A549 (cell line): ENCODE measurements around the gene E2F1. TPM values are rescaled to one million over a fixed set of nuclear protein-coding genes. Genes with fewer than 3 reads are reported as not detected.

ENCODE experiments used
- ATAC-seq, 2 experiments: fragments of 200-7000 bp in 1 of 2; fragments of >200 bp in 1 of 2; cut with Nextera tagmentation in 1 of 2; cut with Tn5 transposase in 1 of 2; 3 replicates each; pipeline versions ENCODE4 v1.8.0 to v1.9.1; 2018 to 2020; ENCODE audit warnings: mild to moderate bottlenecking in 1 of 2, moderate library complexity in 1 of 2
- CTCF ChIA-PET: fragments of 300-600 bp; sonication (Branson Sonifier 250); formaldehyde crosslinking; extraction: SDS; loops from one replicate; lab custom pipeline; 2021; ENCODE audit warnings: antibody characterized with exemption, inconsistent platforms; lab: Yijun Ruan, JAX
- POLR2A ChIA-PET: fragments of 350-600 bp; formaldehyde crosslinking; extraction: SDS; loops from one replicate; lab custom pipeline; 2021; ENCODE audit warnings: antibody characterized with exemption, inconsistent platforms; lab: Yijun Ruan, JAX
- DNase-seq, 2 experiments: peaks; one replicate each; pipeline versions ENCODE4 v3.0.0 to v3.0.0-alpha.2; 2011 to 2016; ENCODE audit warnings: low read depth in 1 of 2, low spot score in 1 of 2
- FAIRE-seq: peaks from 2 replicates; lab custom pipeline; 2011; peaks lifted over from hg19 to GRCh38; lab: Jason Lieb, UNC
- H3K27ac ChIP-seq, 2 experiments: fragments of >200 bp; sonication (Bioruptor Twin); formaldehyde crosslinking; 3 replicates each; pipeline ENCODE4 v1.5.1; 2016 to 2017
- H3K4me1 ChIP-seq: fragments of >200 bp; sonication (Bioruptor Twin); formaldehyde crosslinking; 3 replicates; pipeline ENCODE4 v1.6.1; 2016
- H3K4me2 ChIP-seq: fragments of >200 bp; sonication (Bioruptor Twin); formaldehyde crosslinking; 3 replicates; pipeline ENCODE4 v1.6.1; 2016
- H3K4me3 ChIP-seq: fragments of >200 bp; sonication (Bioruptor Twin); formaldehyde crosslinking; 3 replicates; pipeline ENCODE4 v1.5.1; 2016
- H3K9me3 ChIP-seq: fragments of >200 bp; sonication (Bioruptor Twin); formaldehyde crosslinking; 3 replicates; pipeline ENCODE4 v1.6.1; 2016
- BCL3 ChIP-seq: fragments of >200 bp; sonication (Bioruptor Twin); formaldehyde crosslinking; IDR thresholded peaks from 3 replicates; pipeline ENCODE4 v1.6.1; 2016
- CBX2 ChIP-seq: fragments of 200-600 bp; sonication (generic); IDR thresholded peaks from 2 replicates; pipeline ENCODE4 v1.6.1; 2016; ENCODE audit warnings: low read depth, mild to moderate bottlenecking, borderline replicate concordance
- CBX8 ChIP-seq: fragments of 200-600 bp; sonication (generic); IDR thresholded peaks from 2 replicates; pipeline ENCODE4 v1.6.1; 2016
- CEBPB ChIP-seq, 2 experiments: fragments of >200 bp in 1 of 2; sonication (Bioruptor Twin) in 1 of 2; formaldehyde crosslinking in 1 of 2; IDR thresholded peaks; 2 replicates each; pipeline ENCODE4 v1.6.1; 2012 to 2016
- CHD2 ChIP-seq: fragments of 150-350 bp; IDR thresholded peaks from 2 replicates; pipeline ENCODE4 v1.6.1; 2014; ENCODE audit warnings: low read length; ENCODE audit not compliant: partially characterized antibody
- CTCF ChIP-seq: fragments of >200 bp; sonication (Bioruptor Twin); formaldehyde crosslinking; IDR thresholded peaks from 3 replicates; pipeline ENCODE4 v1.5.1; 2016
- E2F6 ChIP-seq: IDR thresholded peaks from 2 replicates; pipeline ENCODE4 v1.6.1; 2012; ENCODE audit warnings: low read depth, borderline replicate concordance
- EHF ChIP-seq: fragments of 250-450 bp; sonication (Bioruptor Pico); IDR thresholded peaks from 2 replicates; pipeline ENCODE4 v1.5.0; 2020; ENCODE audit warnings: mild to moderate bottlenecking
- ESRRA ChIP-seq: fragments of 150-350 bp; IDR thresholded peaks from 2 replicates; pipeline ENCODE4 v1.6.1; 2014; ENCODE audit warnings: mild to moderate bottlenecking, low read length, borderline replicate concordance
- FOSL2 ChIP-seq, 2 experiments: fragments of 450-650 bp in 1 of 2; fragments of >200 bp in 1 of 2; sonication (Bioruptor Twin) in 1 of 2; formaldehyde crosslinking; IDR thresholded peaks; 2 replicates each; pipeline versions ENCODE4 v1.5.0 to v1.6.1; 2016 to 2020; ENCODE audit warnings: mild to moderate bottlenecking in 1 of 2, moderate library complexity in 1 of 2
- HDAC2 ChIP-seq: fragments of 200-600 bp; sonication (generic); IDR thresholded peaks from 2 replicates; pipeline ENCODE4 v1.6.1; 2016
- HOXB5 ChIP-seq: fragments of 250-450 bp; sonication (Bioruptor Pico); IDR thresholded peaks from 2 replicates; pipeline ENCODE4 v1.5.0; 2020; ENCODE audit warnings: mild to moderate bottlenecking, moderate library complexity
- JUN ChIP-seq, 2 experiments: fragments of >200 bp; sonication (Bioruptor Twin); formaldehyde crosslinking; IDR thresholded peaks; 2 replicates in 1 of 2; 3 replicates in 1 of 2; pipeline ENCODE4 v1.6.1; 2016 to 2017
- JUNB ChIP-seq: fragments of >200 bp; sonication (Bioruptor Twin); formaldehyde crosslinking; IDR thresholded peaks from 2 replicates; pipeline ENCODE4 v1.6.1; 2016
- KDM5A ChIP-seq: fragments of 200-600 bp; sonication (generic); IDR thresholded peaks from 2 replicates; pipeline ENCODE4 v1.6.1; 2016; ENCODE audit warnings: antibody characterized with exemption, mild to moderate bottlenecking
- MYC ChIP-seq: IDR thresholded peaks from 2 replicates; pipeline ENCODE4 v1.6.1; 2012; ENCODE audit warnings: mild to moderate bottlenecking, inconsistent platforms, low read length, improper control_type of control experiment, borderline replicate concordance
- PBX3 ChIP-seq: IDR thresholded peaks from 2 replicates; pipeline ENCODE4 v1.6.1; 2012
- PHF8 ChIP-seq: fragments of 200-600 bp; sonication (generic); IDR thresholded peaks from 2 replicates; pipeline ENCODE4 v1.6.1; 2016; ENCODE audit warnings: low read depth, mild to moderate bottlenecking, antibody characterized with exemption, moderate library complexity, borderline replicate concordance
- POLR2A ChIP-seq: IDR thresholded peaks from 2 replicates; pipeline ENCODE4 v1.6.1; 2012; ENCODE audit warnings: mild to moderate bottlenecking, low read length
- POLR2AphosphoS2 ChIP-seq: conservative IDR thresholded peaks from 2 replicates; pipeline ENCODE4 v1.6.1; 2012; ENCODE audit warnings: low read length, improper control_type of control experiment, inconsistent platforms
- SMC3 ChIP-seq: fragments of >200 bp; sonication (Bioruptor Twin); formaldehyde crosslinking; IDR thresholded peaks from 3 replicates; pipeline ENCODE4 v1.6.1; 2018; ENCODE audit warnings: inconsistent platforms
- ZNF302 ChIP-seq: fragments of 250-450 bp; sonication (Bioruptor Pico); IDR thresholded peaks from 2 replicates; pipeline ENCODE4 v1.9.0; 2021; ENCODE audit warnings: inconsistent platforms, mild to moderate bottlenecking, moderate library complexity
- ZSCAN20 ChIP-seq: fragments of 250-450 bp; sonication (Bioruptor Pico); IDR thresholded peaks from 2 replicates; pipeline ENCODE4 v1.8.0; 2022; ENCODE audit warnings: mild to moderate bottlenecking, moderate library complexity
- WGBS: methylation state at CpG from one replicate; pipeline ENCODE4 v1.1.6; 2017; ENCODE audit errors: missing lambda C conversion rate; 5-methylcytosine and 5-hydroxymethylcytosine counted together
- polyA plus RNA-seq, 4 experiments: library from polyadenylated mRNA; depleted of rRNA in 3 of 4; stranded (reverse); fragments of >200 nt; fragmentation: RNase III in 1 of 4; extraction: RNeasy Plus Mini Kit Qiagen cat#74134 plus additional on column Dnase treatment in 1 of 4; gene quantifications; 2 replicates in 3 of 4; 3 replicates in 1 of 4; pipeline ENCODE4 v1.2.3, GENCODE V29; 2011 to 2017

Gene E2F1
- polyA plus RNA-seq, 2 of the 4 experiments (the other 2 are of a cell fraction) = 17.9 to 35.8 TPM

GRCh38 chr20:33719989-33720709, 34.0 kb upstream of the E2F1 start, which contains the start of gene PXMP4 (continued):
- no peak for TF ChIP-seq CTCF
- TF ChIP-seq KDM5A = peak; percentile 54; the same call in 1 of the 2 replicates
- TF ChIP-seq, all 56 proteins: peak for 10

- WGBS = 71% methylated on average over 13 of the region's 13 CpGs
- Histone ChIP-seq H3K27ac (peak overlapping the region; percentile 64 to 84), H3K4me2 (peak overlapping the region; percentile 88)
- ATAC-seq (peak; percentile 1 to 3; a peak in 3 of 6 replicates), DNase-seq (no peak), FAIRE-seq (no peak)
- POLR2A ChIA-PET = interaction anchor here (1.2 to 1.3 kb wide), 2 partner anchors 13 to 47 kb away, joined by 3 to 12 read pairs; partner anchors contain the start of gene ZNF341
- TF ChIP-seq ZSCAN20 (CRISPR knock-in tag) (no peak), MYC (no peak), POLR2AphosphoS2 (no peak)
- TF ChIP-seq, all 56 proteins: peak for 0
- H3K9me3 ChIP-seq = no peaks in the 10 kb centered on the region
- CTCF ChIA-PET = interaction anchor here (0.5 to 1.7 kb wide), 6 partner anchors 9 to 101 kb away, joined by 3 to 6 read pairs (median 4); no protein-coding TSS in a partner anchor
- peak overlapping the region; percentile 73 for H3K4me3 ChIP-seq
- peaks cover 12% of the 10 kb centered on the region; the same call in 1 of the 3 replicates for H3K4me1 ChIP-seq
Observed at GRCh38 chr20:33719277-33719988, 33.2 kb upstream of the E2F1 start.

GRCh38 chr20:33716498-33716897, 30.3 kb upstream of the E2F1 start:
- no peak for ATAC-seq
- POLR2A ChIA-PET = no interaction called here
- H3K27ac ChIP-seq = no peak overlapping the region
- no peaks in the 10 kb centered on the region for H3K9me3 ChIP-seq
- CTCF ChIA-PET = interaction anchor here (1.0 kb wide), 1 partner anchor 15 kb away, joined by 3 read pairs; the partner anchor contains the start of gene ZNF341
- WGBS = 77% methylated on average over 2 of the region's 2 CpGs
- TF ChIP-seq PHF8 (no peak), CBX8 (no peak), PBX3 (no peak), CBX2 (no peak), ESRRA (no peak), E2F6 (no peak), CHD2 (no peak), EHF (CRISPR knock-in tag) (no peak), POLR2A (no peak), HOXB5 (CRISPR knock-in tag) (no peak), JUN (IDR thresholded peaks at IDR 0.05) (no peak), ZNF302 (CRISPR knock-in tag) (no peak), CEBPB (IDR thresholded peaks at IDR 0.05) (no peak), BCL3 (no peak), HDAC2 (no peak), SMC3 (no peak), JUNB (no peak), FOSL2 (IDR thresholded peaks at IDR 0.05) (no peak), FOSL2 (CRISPR knock-in tag; IDR thresholded peaks at IDR 0.05) (no peak), POLR2AphosphoS2 (no peak)
- DNase-seq = no peak
- H3K4me2 ChIP-seq = no peak overlapping the region
- FAIRE-seq = no peak
- H3K4me1 ChIP-seq = peaks cover 10% of the 10 kb centered on the region; the same call in 2 of the 3 replicates
- no peak overlapping the region for H3K4me3 ChIP-seq
